Measurements from ENCODE around the gene FAM78B.

The FAM78B gene

GRCh38 chr1:166114419-166114818 is 52.4 kb downstream of the FAM78B start:
- no peak for DNase-seq

GRCh38 chr1:166113630-166114029 is 53.2 kb downstream of the FAM78B start:
- no peak for DNase-seq

GRCh38 chr1:166113031-166113430 is 53.8 kb downstream of the FAM78B start:
- no peak for DNase-seq

- DNase-seq: no peak
These were observed 54.4 kb downstream of the FAM78B start for GRCh38 chr1:166112425-166112824.

GRCh38 chr1:166111430-166111829 is 55.4 kb downstream of the FAM78B start:
- no peak for DNase-seq

- no peak for DNase-seq
These were observed 76.6 kb downstream of the FAM78B start for GRCh38 chr1:166090244-166090643.

- no peak for DNase-seq
These were observed 77.0 kb downstream of the FAM78B start for GRCh38 chr1:166089804-166090203.

GRCh38 chr1:166088572-166088955 is 78.2 kb downstream of the FAM78B start:
- DNase-seq: no peak

GRCh38 chr1:166087734-166088571 is 78.8 kb downstream of the FAM78B start:
- DNase-seq: no peak

- no peak for DNase-seq
These were observed 80.5 kb downstream of the FAM78B start for GRCh38 chr1:166086113-166086883.

- no peak for DNase-seq
These were observed 82.2 kb downstream of the FAM78B start for GRCh38 chr1:166084613-166085012.

GRCh38 chr1:166083887-166084286 is 82.9 kb downstream of the FAM78B start:
- DNase-seq: no peak

GRCh38 chr1:166082601-166083000 is 84.2 kb downstream of the FAM78B start:
- no peak for DNase-seq

GRCh38 chr1:166080967-166081870 is 85.6 kb downstream of the FAM78B start:
- DNase-seq: no peak

GRCh38 chr1:166080277-166080966 is 86.4 kb downstream of the FAM78B start:
- no peak for DNase-seq

- DNase-seq: no peak
These were observed 87.5 kb downstream of the FAM78B start for GRCh38 chr1:166079276-166079675.

- DNase-seq: no peak
These were observed 93.3 kb downstream of the FAM78B start for GRCh38 chr1:166073489-166073888.

- peak; percentile 1 to 27 for DNase-seq
These were observed 97.4 kb downstream of the FAM78B start for GRCh38 chr1:166069390-166069789.

GRCh38 chr1:166066107-166066506 is 100.7 kb downstream of the FAM78B start:
- DNase-seq: no peak

- DNase-seq: no peak
These were observed 101.8 kb downstream of the FAM78B start for GRCh38 chr1:166064951-166065350.

GRCh38 chr1:166064313-166064926 is 102.4 kb downstream of the FAM78B start:
- no peak for DNase-seq

GRCh38 chr1:166063701-166064100 is 103.1 kb downstream of the FAM78B start:
- DNase-seq: no peak
